ENCODE data around the gene PTPRN2. TPM values are rescaled to one million over a fixed set of nuclear protein-coding genes. Genes with fewer than 3 reads are reported as not detected.

The PTPRN2 gene
- total RNA-seq, 2 experiments from 2014 or later = 0.70 TPM; not detected in 1

GRCh38 chr7:158164101-158165095, 423.2 kb downstream of the PTPRN2 start:
- BruUV-seq (replicated peaks) = no TSS peak
- intact Hi-C loops (cut with micrococcal nuclease; ENCODE audit: unreplicated experiment) = no loop called here

GRCh38 chr7:158161194-158161593, 426.4 kb downstream of the PTPRN2 start:
- no peaks in the 10 kb centered on the region for H3K9me2 ChIP-seq (ENCODE audit: insufficient read depth, low read length)
- intact Hi-C loops (cut with micrococcal nuclease; ENCODE audit: unreplicated experiment) = no loop called here
- no peaks in the 10 kb centered on the region for H3K36me3 ChIP-seq (ENCODE audit: insufficient read depth, low read length)
- H3K4me1 ChIP-seq (ENCODE audit: insufficient read depth, low read length, poor library complexity, severe bottlenecking) = no peaks in the 10 kb centered on the region
- H4K20me1 ChIP-seq (ENCODE audit: insufficient read depth, low read length) = no peaks in the 10 kb centered on the region
- no peak for DNase-seq (ENCODE audit: low spot score)
- H3K27ac ChIP-seq (ENCODE audit: low read depth, low read length, poor library complexity, severe bottlenecking) = no peak overlapping the region
- POLR2A ChIA-PET = no interaction called here
- H3K79me2 ChIP-seq (ENCODE audit: insufficient read depth, low read depth, low read length) = no peaks in the 10 kb centered on the region
- BruUV-seq (replicated peaks) = no TSS peak
- CTCF ChIA-PET (ENCODE audit: unreplicated experiment) = no interaction called here
- no peak overlapping the region for H2AFZ ChIP-seq (ENCODE audit: low read length)
- no peak overlapping the region for H3K4me3 ChIP-seq (ENCODE audit: low read depth, low read length, poor library complexity, severe bottlenecking)
- H3K9me3 ChIP-seq (ENCODE audit: low read length) = no peaks in the 10 kb centered on the region
- H3K4me2 ChIP-seq (ENCODE audit: low read length) = no peak overlapping the region
- no peak for TF ChIP-seq EZH2phosphoT487 (IDR thresholded peaks at IDR 0.05; ENCODE audit: borderline replicate concordance, low read depth, low read length)
- TF ChIP-seq CTCF (conservative IDR thresholded peaks at IDR 0.05; ENCODE audit: low read length) = no peak

More at GRCh38 chr7:158164101-158165095, 423.2 kb downstream of the PTPRN2 start:
- TF ChIP-seq CTCF (conservative IDR thresholded peaks at IDR 0.05; ENCODE audit: low read length) (no peak), EZH2phosphoT487 (IDR thresholded peaks at IDR 0.05; ENCODE audit: borderline replicate concordance, low read depth, low read length) (no peak)
- Histone ChIP-seq H3K9me3 (ENCODE audit: low read length) (no peaks in the 10 kb centered on the region), H3K4me2 (ENCODE audit: low read length) (no peak overlapping the region), H3K4me1 (ENCODE audit: insufficient read depth, low read length, poor library complexity, severe bottlenecking) (no peaks in the 10 kb centered on the region), H3K79me2 (ENCODE audit: insufficient read depth, low read depth, low read length) (no peaks in the 10 kb centered on the region), H3K4me3 (ENCODE audit: low read depth, low read length, poor library complexity, severe bottlenecking) (no peak overlapping the region), H3K36me3 (ENCODE audit: insufficient read depth, low read length) (no peaks in the 10 kb centered on the region), H3K9me2 (ENCODE audit: insufficient read depth, low read length) (no peaks in the 10 kb centered on the region), H4K20me1 (ENCODE audit: insufficient read depth, low read length) (no peaks in the 10 kb centered on the region), H3K27ac (ENCODE audit: low read depth, low read length, poor library complexity, severe bottlenecking) (no peak overlapping the region), H2AFZ (ENCODE audit: low read length) (no peak overlapping the region)
- POLR2A ChIA-PET = no interaction called here
- CTCF ChIA-PET (ENCODE audit: unreplicated experiment) = no interaction called here
- DNase-seq (ENCODE audit: low spot score) = no peak

GRCh38 chr7:158160199-158160598, 427.4 kb downstream of the PTPRN2 start:
- H2AFZ ChIP-seq (ENCODE audit: low read length) = no peak overlapping the region
- no peak overlapping the region for H3K4me3 ChIP-seq (ENCODE audit: low read depth, low read length, poor library complexity, severe bottlenecking)
- no peak for DNase-seq (ENCODE audit: low spot score)
- intact Hi-C loops (cut with micrococcal nuclease; ENCODE audit: unreplicated experiment) = no loop called here
- no peaks in the 10 kb centered on the region for H3K4me1 ChIP-seq (ENCODE audit: insufficient read depth, low read length, poor library complexity, severe bottlenecking)
- TF ChIP-seq CTCF (conservative IDR thresholded peaks at IDR 0.05; ENCODE audit: low read length) (no peak), EZH2phosphoT487 (IDR thresholded peaks at IDR 0.05; ENCODE audit: borderline replicate concordance, low read depth, low read length) (no peak)
- H3K27ac ChIP-seq (ENCODE audit: low read depth, low read length, poor library complexity, severe bottlenecking) = no peak overlapping the region
- no peaks in the 10 kb centered on the region for H4K20me1 ChIP-seq (ENCODE audit: insufficient read depth, low read length)
- no peaks in the 10 kb centered on the region for H3K79me2 ChIP-seq (ENCODE audit: insufficient read depth, low read depth, low read length)
- no peaks in the 10 kb centered on the region for H3K9me2 ChIP-seq (ENCODE audit: insufficient read depth, low read length)
- POLR2A ChIA-PET = no interaction called here
- no peak overlapping the region for H3K4me2 ChIP-seq (ENCODE audit: low read length)
- no TSS peak for BruUV-seq (replicated peaks)
- H3K9me3 ChIP-seq (ENCODE audit: low read length) = no peaks in the 10 kb centered on the region
- CTCF ChIA-PET (ENCODE audit: unreplicated experiment) = no interaction called here
- no peaks in the 10 kb centered on the region for H3K36me3 ChIP-seq (ENCODE audit: insufficient read depth, low read length)

Data from OCI-LY7 (cell line).